HepG2 (cell line): ENCODE data around the gene RPP14. TPM values are rescaled to one million over a fixed set of nuclear protein-coding genes. Genes with fewer than 3 reads are reported as not detected.

Experiments
- ATAC-seq: fragments of 200-7000 bp; cut with Tn5 transposase; 3 replicates; pipeline ENCODE4 v1.9.1; 2020; ENCODE audit warnings: mild to moderate bottlenecking, moderate library complexity
- BruUV-seq: library from RNA; stranded (reverse); fragments of 400-500 nt; replicated peaks from 2 replicates; lab custom pipeline; 2021; lab: Mats Ljungman, UMichigan
- CTCF ChIA-PET: fragments of 300-600 bp; formaldehyde crosslinking; extraction: SDS; loops from one replicate; lab custom pipeline; 2021; ENCODE audit warnings: low total read pairs, inconsistent platforms, low intra/inter-chr PET ratio; lab: Yijun Ruan, JAX
- POLR2A ChIA-PET: fragments of 350-600 bp; sonication (Branson Sonifier 250); formaldehyde crosslinking; loops from one replicate; lab custom pipeline; 2020; ENCODE audit warnings: antibody characterized with exemption, inconsistent platforms; lab: Yijun Ruan, JAX
- DNase-seq: peaks from one replicate; pipeline ENCODE4 v3.0.0-alpha.2; 2015; ENCODE audit warnings: low spot score
- FAIRE-seq: peaks from 3 replicates; lab custom pipeline; 2011; peaks lifted over from hg19 to GRCh38; lab: Jason Lieb, UNC
- H2AFZ ChIP-seq: one replicate; pipeline ENCODE4 v1.6.1; 2011; ENCODE audit warnings: low read length, inconsistent platforms
- H3K27ac ChIP-seq: fragments of 300-600 bp; 3 replicates; pipeline ENCODE4 v1.8.0; 2011; ENCODE audit warnings: mixed run types, mild to moderate bottlenecking, mixed read lengths, low read length, inconsistent platforms; ENCODE audit not compliant: insufficient read depth; ENCODE audit errors: extremely low read length
- H3K27me3 ChIP-seq, 2 experiments: fragments of 200-600 bp in 1 of 2; 2 replicates in 1 of 2; 3 replicates in 1 of 2; pipeline versions ENCODE4 v1.6.0 to v1.8.0; 2011; ENCODE audit warnings: low read length in 2 of 2, mild to moderate bottlenecking in 2 of 2, moderate library complexity in 2 of 2, inconsistent platforms in 1 of 2; ENCODE audit not compliant: insufficient read depth in 2 of 2, control insufficient read depth in 1 of 2
- H3K36me3 ChIP-seq, 2 experiments: fragments of 200-600 bp in 1 of 2; replicated peaks in 1 of 2; 2 replicates in 1 of 2; 3 replicates in 1 of 2; pipeline versions ENCODE4 v1.5.1 to v1.8.0; 2011; ENCODE audit warnings: low read length in 2 of 2, inconsistent platforms in 1 of 2; ENCODE audit not compliant: insufficient read depth in 2 of 2, control insufficient read depth in 1 of 2
- H3K4me1 ChIP-seq: 2 replicates; pipeline ENCODE4 v1.5.1; 2012; ENCODE audit warnings: low read length, inconsistent platforms; ENCODE audit not compliant: insufficient read depth
- H3K4me2 ChIP-seq: 2 replicates; pipeline ENCODE4 v1.6.0; 2011; ENCODE audit warnings: low read depth, low read length, inconsistent platforms
- H3K4me3 ChIP-seq, 3 experiments: fragments of 200-600 bp in 1 of 3; sonication (generic), shearing (Covaris generic) in 1 of 3; replicated peaks in 1 of 3; 2 replicates each; pipeline ENCODE4 v1.5.1; 2011 to 2016; ENCODE audit warnings: low read length in 3 of 3, inconsistent platforms in 2 of 3, low read depth in 2 of 3, mild to moderate bottlenecking in 2 of 3, control low read depth in 1 of 3, mixed read lengths in 1 of 3; ENCODE audit not compliant: insufficient read depth in 1 of 3
- H3K79me2 ChIP-seq: one replicate; pipeline ENCODE4 v1.6.1; 2011; ENCODE audit warnings: low read length, inconsistent platforms; ENCODE audit not compliant: insufficient read depth
- H3K9ac ChIP-seq: 2 replicates; pipeline ENCODE4 v1.6.0; 2011; ENCODE audit warnings: mild to moderate bottlenecking, low read depth, low read length, inconsistent platforms; ENCODE audit not compliant: insufficient read depth
- H3K9me3 ChIP-seq: 2 replicates; pipeline ENCODE4 v1.5.1; 2012; ENCODE audit warnings: mild to moderate bottlenecking, low read length
- H4K20me1 ChIP-seq: 2 replicates; pipeline ENCODE4 v1.6.0; 2011; ENCODE audit warnings: inconsistent platforms, mild to moderate bottlenecking, low read length, moderate library complexity; ENCODE audit not compliant: insufficient read depth
- AFF4 ChIP-seq: sonication (generic); formaldehyde crosslinking; IDR thresholded peaks from 2 replicates; pipeline ENCODE4 v1.4.0; 2020; ENCODE audit warnings: missing genetic modification reagents
- CEBPB ChIP-seq: IDR thresholded peaks from 2 replicates; pipeline ENCODE4 v1.6.1; 2011; ENCODE audit warnings: low read depth, low read length, improper control_type of control experiment, borderline replicate concordance
- LCORL ChIP-seq, 2 experiments: fragments of 450-650 bp in 1 of 2; sonication (generic) in 1 of 2; formaldehyde crosslinking in 1 of 2; IDR thresholded peaks; 2 replicates each; pipeline versions ENCODE4 v1.5.0 to v1.6.1; 2017 to 2020; ENCODE audit warnings: antibody characterized with exemption in 1 of 2, missing genetic modification reagents in 1 of 2
- MAF1 ChIP-seq: sonication (generic); formaldehyde crosslinking; IDR thresholded peaks from 2 replicates; pipeline ENCODE4 v1.5.0; 2020; ENCODE audit warnings: missing genetic modification reagents, borderline replicate concordance
- NPAS2 ChIP-seq: sonication (generic); formaldehyde crosslinking; IDR thresholded peaks from 2 replicates; pipeline ENCODE4 v1.8.0; 2022; ENCODE audit warnings: mild to moderate bottlenecking, missing genetic modification reagents, borderline replicate concordance
- ZNF329 ChIP-seq: sonication (generic); formaldehyde crosslinking; IDR thresholded peaks from 2 replicates; pipeline ENCODE4 v1.9.0; 2021; ENCODE audit warnings: low read depth, mild to moderate bottlenecking, missing genetic modification reagents
- ZNF609 ChIP-seq: sonication (generic); formaldehyde crosslinking; IDR thresholded peaks from 2 replicates; pipeline ENCODE4 v1.4.0; 2020; ENCODE audit warnings: mild to moderate bottlenecking, missing genetic modification reagents, borderline replicate concordance
- ZSCAN22 ChIP-seq: sonication (generic); formaldehyde crosslinking; IDR thresholded peaks from 2 replicates; pipeline ENCODE4 v1.4.0; 2020; ENCODE audit warnings: mild to moderate bottlenecking, missing genetic modification reagents
- WGBS: methylation state at CpG from one replicate; pipeline ENCODE4 v1.1.6; 2017; ENCODE audit warnings: low lambda C conversion rate; 5-methylcytosine and 5-hydroxymethylcytosine counted together
- in situ Hi-C: cut with HindIII; loops from 2 replicates; pipeline ENCODE4 v1.10.0; 2017; ENCODE audit warnings: low pct_unique_long_range_greater_than_20kb; ENCODE audit not compliant: extremely low pct_ligation_motif_present
- intact Hi-C: fragments of 100-400 bp; cut with micrococcal nuclease; formaldehyde crosslinking; loops from one replicate; pipeline ENCODE4 v1.10.0; 2022; ENCODE audit not compliant: unreplicated experiment
- polyA plus RNA-seq, 8 experiments: library from polyadenylated mRNA; depleted of rRNA in 3 of 8; stranded (reverse) in 7 of 8; unstranded in 1 of 8; fragments of >200 nt; fragmentation: Illumina TruSeq in 4 of 8; extraction: Trizol in 4 of 8; gene quantifications; 2 replicates each; pipeline versions ENCODE4 v1.2.1 to v1.2.3, GENCODE V29; 2011 to 2016; ENCODE audit warnings: low read depth in 4 of 8, missing spikeins in 1 of 8, mixed read lengths in 1 of 8; ENCODE audit not compliant: insufficient read depth in 1 of 8
- total RNA-seq, 5 experiments: library from RNA; depleted of rRNA; stranded (reverse); fragments of >200 nt; fragmentation: Illumina TruSeq; extraction: Trizol; gene quantifications; 2 replicates each; pipeline ENCODE4 v1.2.3, GENCODE V29; 2016; ENCODE audit warnings: low read depth in 1 of 5

RPP14 gene
- total and polyA plus RNA-seq, 2 of the 13 experiments (the other 11 are each of a cell fraction or from before 2014, with no cell fraction given) = 15.4 to 16.2 TPM

GRCh38 chr3:58353722-58354553, 47.9 kb downstream of the RPP14 start:
- H3K4me3 ChIP-seq = no peak overlapping the region
- 93% methylated on average over 8 of the region's 8 CpGs for WGBS
- H3K79me2 ChIP-seq = peaks cover 2% of the 10 kb centered on the region
- intact Hi-C loops (no loop called here), in situ Hi-C loops (no loop called here)
- no peak overlapping the region for H2AFZ ChIP-seq
- no peaks in the 10 kb centered on the region for H3K9me3 ChIP-seq
- ChIA-PET POLR2A (no interaction called here), CTCF (no interaction called here)
- BruUV-seq = no TSS peak
- H4K20me1 ChIP-seq = peaks cover 4% of the 10 kb centered on the region; the same call in 1 of the 2 replicates
- no peaks in the 10 kb centered on the region for H3K36me3 ChIP-seq
- no peak overlapping the region for H3K27ac ChIP-seq
- DNase-seq (no peak), ATAC-seq (no peak), FAIRE-seq (no peak)
- no peaks in the 10 kb centered on the region; the same call in 1 of the 2 replicates for H3K4me1 ChIP-seq
- no peak overlapping the region for H3K4me2 ChIP-seq
- no peak overlapping the region for H3K9ac ChIP-seq
- no peaks in the 10 kb centered on the region for H3K27me3 ChIP-seq
- TF ChIP-seq ZSCAN22 (no peak), CEBPB (peak; percentile 34; the same call in 1 of the 2 replicates)

GRCh38 chr3:58355179-58355578, 49.1 kb downstream of the RPP14 start:
- in situ Hi-C loops (no loop called here), intact Hi-C loops (no loop called here)
- CTCF ChIA-PET = no interaction called here
- BruUV-seq = no TSS peak
- no peak overlapping the region for H3K4me2 ChIP-seq
- DNase-seq = no peak
- no peak for ATAC-seq
- H3K36me3 ChIP-seq = no peaks in the 10 kb centered on the region
- no peak overlapping the region for H3K4me3 ChIP-seq
- no peak overlapping the region for H3K27ac ChIP-seq
- 96% methylated on average over 8 of the region's 8 CpGs for WGBS
- H2AFZ ChIP-seq = no peak overlapping the region
- peaks cover 4% of the 10 kb centered on the region; the same call in 1 of the 2 replicates for H4K20me1 ChIP-seq
- no peaks in the 10 kb centered on the region for H3K79me2 ChIP-seq
- no peaks in the 10 kb centered on the region for H3K27me3 ChIP-seq
- no peak overlapping the region for H3K9ac ChIP-seq
- H3K4me1 ChIP-seq = no peaks in the 10 kb centered on the region; the same call in 1 of the 2 replicates
- no peak for FAIRE-seq
- H3K9me3 ChIP-seq = no peaks in the 10 kb centered on the region
- POLR2A ChIA-PET = no interaction called here
- TF ChIP-seq LCORL (IDR thresholded peaks at IDR 0.05) (no peak), LCORL (CRISPR knock-in tag; IDR thresholded peaks at IDR 0.05) (no peak), AFF4 (CRISPR knock-in tag) (no peak), ZNF329 (CRISPR knock-in tag) (no peak), ZNF609 (CRISPR knock-in tag) (no peak), NPAS2 (CRISPR knock-in tag) (no peak), MAF1 (no peak)
